HEK293 (cell line): ENCODE measurements around the gene WTAP.

ENCODE experiments used
- CTCF ChIA-PET: fragments of 350-600 bp; formaldehyde crosslinking; extraction: SDS; loops from one replicate; lab custom pipeline; 2021; ENCODE audit warnings: antibody characterized with exemption; lab: Yijun Ruan, JAX
- POLR2A ChIA-PET: fragments of 300-600 bp; formaldehyde crosslinking; extraction: SDS; loops from one replicate; lab custom pipeline; 2020; ENCODE audit warnings: antibody characterized with exemption, inconsistent platforms; lab: Yijun Ruan, JAX
- H3K27ac ChIP-seq: fragments of 200-500 bp; sonication (Bioruptor generic); 2 replicates; pipeline ENCODE4 v1.5.1; 2014; ENCODE audit warnings: low read depth, low read length, control low read depth, inconsistent platforms; ENCODE audit errors: extremely low read depth
- H3K36me3 ChIP-seq, 2 experiments: fragments of 200-500 bp in 1 of 2; sonication (Bioruptor generic) in 1 of 2; 1 replicate in 1 of 2; 2 replicates in 1 of 2; pipeline ENCODE4 v1.5.1; 2014 to 2017; ENCODE audit warnings: inconsistent platforms in 2 of 2, low read length in 2 of 2; ENCODE audit not compliant: control insufficient read depth in 2 of 2, insufficient read depth in 1 of 2
- H3K4me1 ChIP-seq: fragments of 200-500 bp; sonication (Bioruptor generic); 2 replicates; pipeline ENCODE4 v1.5.1; 2014; ENCODE audit warnings: mild to moderate bottlenecking, low read length, inconsistent platforms; ENCODE audit not compliant: control insufficient read depth, insufficient read depth
- H3K4me3 ChIP-seq: 2 replicates; pipeline ENCODE4 v1.5.1; 2011; ENCODE audit warnings: low read depth, mild to moderate bottlenecking, control low read depth, low read length, moderate library complexity
- H3K9me3 ChIP-seq: fragments of 200-500 bp; sonication (Bioruptor generic); 2 replicates; pipeline ENCODE4 v1.5.1; 2014; ENCODE audit warnings: low read depth, low read length, inconsistent platforms; ENCODE audit not compliant: control insufficient read depth, insufficient read depth
- CTCF ChIP-seq: fragments of 450-650 bp; formaldehyde crosslinking; IDR thresholded peaks from 2 replicates; pipeline ENCODE4 v1.5.1; 2016; ENCODE audit warnings: missing biosample characterization, missing genetic modification characterization
- EGR2 ChIP-seq: fragments of 450-650 bp; formaldehyde crosslinking; IDR thresholded peaks from 2 replicates; pipeline ENCODE4 v1.5.1; 2016; ENCODE audit warnings: low read depth, missing biosample characterization, missing genetic modification characterization
- GFI1B ChIP-seq: fragments of 450-650 bp; formaldehyde crosslinking; IDR thresholded peaks from 2 replicates; pipeline ENCODE4 v1.5.1; 2016; ENCODE audit warnings: missing biosample characterization, missing genetic modification characterization
- RBAK ChIP-seq: fragments of 450-650 bp; formaldehyde crosslinking; IDR thresholded peaks from 2 replicates; pipeline ENCODE4 v1.5.1; 2016; ENCODE audit warnings: missing biosample characterization, missing genetic modification characterization
- SP2 ChIP-seq: fragments of 450-650 bp; formaldehyde crosslinking; IDR thresholded peaks from 2 replicates; pipeline ENCODE4 v1.5.1; 2016; ENCODE audit warnings: missing biosample characterization, missing genetic modification characterization
- SP3 ChIP-seq: fragments of 450-650 bp; formaldehyde crosslinking; IDR thresholded peaks from 2 replicates; pipeline ENCODE4 v1.5.1; 2016; ENCODE audit warnings: missing biosample characterization, missing genetic modification characterization
- ZBTB7A ChIP-seq: fragments of 450-650 bp; formaldehyde crosslinking; IDR thresholded peaks from 2 replicates; pipeline ENCODE4 v1.5.1; 2016; ENCODE audit warnings: low read depth, missing biosample characterization, missing genetic modification characterization
- ZNF223 ChIP-seq: fragments of 450-650 bp; formaldehyde crosslinking; IDR thresholded peaks from 2 replicates; pipeline ENCODE4 v1.5.1; 2016; ENCODE audit warnings: missing biosample characterization, missing genetic modification characterization
- ZNF280D ChIP-seq: fragments of 450-650 bp; formaldehyde crosslinking; IDR thresholded peaks from 2 replicates; pipeline ENCODE4 v1.5.1; 2016; ENCODE audit warnings: missing biosample characterization, missing genetic modification characterization
- ZNF292 ChIP-seq: fragments of 450-650 bp; formaldehyde crosslinking; IDR thresholded peaks from 2 replicates; pipeline ENCODE4 v1.5.1; 2016; ENCODE audit warnings: low read depth, missing biosample characterization, missing genetic modification characterization, borderline replicate concordance
- ZNF391 ChIP-seq: fragments of 450-650 bp; formaldehyde crosslinking; IDR thresholded peaks from 2 replicates; pipeline ENCODE4 v1.5.1; 2016; ENCODE audit warnings: low read depth, missing biosample characterization, missing genetic modification characterization, borderline replicate concordance
- ZNF394 ChIP-seq: fragments of 450-650 bp; formaldehyde crosslinking; IDR thresholded peaks from 2 replicates; pipeline ENCODE4 v1.5.1; 2016; ENCODE audit warnings: missing biosample characterization, missing genetic modification characterization, mild to moderate bottlenecking, moderate library complexity, borderline replicate concordance
- ZNF416 ChIP-seq: fragments of 450-650 bp; formaldehyde crosslinking; IDR thresholded peaks from 2 replicates; pipeline ENCODE4 v1.5.1; 2016; ENCODE audit warnings: missing biosample characterization, missing genetic modification characterization
- ZNF426 ChIP-seq: fragments of 450-650 bp; formaldehyde crosslinking; IDR thresholded peaks from 2 replicates; pipeline ENCODE4 v1.5.1; 2017; ENCODE audit warnings: missing biosample characterization, missing genetic modification characterization, mild to moderate bottlenecking, inconsistent platforms, moderate library complexity
- ZNF529 ChIP-seq: fragments of 450-650 bp; formaldehyde crosslinking; IDR thresholded peaks from 2 replicates; pipeline ENCODE4 v1.5.1; 2017; ENCODE audit warnings: missing genetic modification characterization, missing biosample characterization; ENCODE audit not compliant: insufficient replicate concordance
- ZNF624 ChIP-seq: fragments of 450-650 bp; formaldehyde crosslinking; IDR thresholded peaks from 2 replicates; pipeline ENCODE4 v1.5.1; 2017; ENCODE audit warnings: missing biosample characterization, missing genetic modification characterization
- ZNF626 ChIP-seq: fragments of 450-650 bp; sonication (Bioruptor Pico); formaldehyde crosslinking; IDR thresholded peaks from 2 replicates; pipeline ENCODE4 v1.5.1; 2018; ENCODE audit warnings: missing biosample characterization, missing genetic modification characterization, inconsistent platforms
- ZNF670 ChIP-seq: fragments of 450-650 bp; formaldehyde crosslinking; IDR thresholded peaks from 2 replicates; pipeline ENCODE4 v1.5.1; 2016; ENCODE audit warnings: missing biosample characterization, missing genetic modification characterization, low read depth
- ZNF830 ChIP-seq: fragments of 450-650 bp; IDR thresholded peaks from 2 replicates; pipeline ENCODE4 v1.5.0; 2018; ENCODE audit warnings: missing biosample characterization, missing genetic modification characterization, low read depth, mild to moderate bottlenecking, moderate library complexity
- TF ChIP-seq, protein P1 (sequence below): fragments of 450-650 bp; formaldehyde crosslinking; optimal IDR thresholded peaks from 2 replicates; pipeline ENCODE3; 2016; ENCODE audit warnings: missing biosample characterization, mild to moderate bottlenecking, missing genetic modification characterization

WTAP gene

DNA sequence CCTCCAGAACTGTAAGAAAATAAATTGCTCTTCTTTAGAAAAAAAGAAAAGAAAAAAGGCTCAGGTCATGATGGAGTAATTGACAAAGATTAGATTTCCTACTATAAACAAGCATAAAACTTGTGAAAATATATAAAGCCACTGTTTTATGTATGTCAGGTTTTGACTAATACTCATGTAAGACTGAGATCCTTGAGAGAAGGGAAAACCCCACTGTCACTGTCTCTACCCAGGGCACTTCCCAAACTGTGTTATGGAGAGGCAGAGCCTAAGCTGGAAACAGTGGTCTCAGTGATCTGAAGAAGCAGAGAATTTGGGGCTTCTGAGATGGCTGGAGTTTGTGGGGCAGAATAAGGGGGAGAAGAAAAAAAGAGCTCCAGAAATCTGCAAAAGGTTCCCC lies 42.2 kb downstream of the WTAP start (continued):
- TF ChIP-seq CTCF (tag by site-specific recombination) = no peak
- TF ChIP-seq ZNF391 (tag by site-specific recombination) = no peak
- no peak for TF ChIP-seq ZNF223
- TF ChIP-seq ZNF394 (tag by site-specific recombination) = no peak
- TF ChIP-seq ZNF426 (tag by site-specific recombination) = no peak
- TF ChIP-seq ZNF416 (tag by site-specific recombination) = no peak
- no peak for TF ChIP-seq EGR2 (tag by site-specific recombination)

DNA sequence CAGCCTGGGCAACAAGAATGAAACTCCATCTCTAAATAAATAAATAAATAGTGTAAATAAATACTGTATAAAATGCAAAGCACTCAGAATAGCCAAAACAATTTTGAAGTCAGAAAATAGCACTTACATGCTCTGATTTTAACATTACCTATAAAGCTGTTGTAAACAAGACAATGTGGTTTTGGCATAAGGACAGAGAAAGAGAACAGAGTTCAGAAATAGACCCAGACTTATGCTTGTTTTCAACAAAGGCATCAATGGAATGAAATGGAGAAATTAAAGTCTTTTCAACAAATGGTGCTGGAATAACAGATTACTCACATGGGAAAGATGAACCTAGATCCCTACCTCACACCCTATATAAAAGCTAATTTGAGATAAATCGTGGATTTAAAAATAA lies 44.9 kb downstream of the WTAP start:
- TF ChIP-seq ZNF626 (tag by site-specific recombination) (no peak), ZBTB7A (no peak), ZNF670 (tag by site-specific recombination) (no peak), ZNF280D (tag by site-specific recombination) (no peak), ZNF529 (no peak), SP3 (tag by site-specific recombination) (no peak), ZNF292 (tag by site-specific recombination) (no peak), SP2 (no peak), GFI1B (tag by site-specific recombination) (no peak), RBAK (tag by site-specific recombination) (no peak), ZNF830 (tag by site-specific recombination) (no peak), ZNF624 (tag by site-specific recombination) (no peak)
- TF ChIP-seq, protein P1, sequence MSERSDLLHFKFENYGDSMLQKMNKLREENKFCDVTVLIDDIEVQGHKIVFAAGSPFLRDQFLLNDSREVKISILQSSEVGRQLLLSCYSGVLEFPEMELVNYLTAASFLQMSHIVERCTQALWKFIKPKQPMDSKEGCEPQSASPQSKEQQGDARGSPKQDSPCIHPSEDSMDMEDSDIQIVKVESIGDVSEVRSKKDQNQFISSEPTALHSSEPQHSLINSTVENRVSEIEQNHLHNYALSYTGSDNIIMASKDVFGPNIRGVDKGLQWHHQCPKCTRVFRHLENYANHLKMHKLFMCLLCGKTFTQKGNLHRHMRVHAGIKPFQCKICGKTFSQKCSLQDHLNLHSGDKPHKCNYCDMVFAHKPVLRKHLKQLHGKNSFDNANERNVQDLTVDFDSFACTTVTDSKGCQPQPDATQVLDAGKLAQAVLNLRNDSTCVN (tag by site-specific recombination) = no peak
- no peaks in the 10 kb centered on the region for H3K4me1 ChIP-seq
- ChIA-PET CTCF (no interaction called here), POLR2A (interaction anchor here (0.8 to 2.0 kb wide), 4 partner anchors 8 to 45 kb away, joined by 3 to 9 read pairs (median 6); partner anchors contain the start of genes ACAT2, TCP1 and WTAP)
- no peak overlapping the region for H3K27ac ChIP-seq
- H3K36me3 ChIP-seq = peaks cover 60 to 94% of the 10 kb centered on the region in 2 experiments
- no peaks in the 10 kb centered on the region for H3K9me3 ChIP-seq
- no peak overlapping the region for H3K4me3 ChIP-seq
